Stimulated activated naive CD4-positive, alpha-beta T cell (primary cell): Measurements from ENCODE around the gene BCR.
"Not testable (repeated sequence)": the region's sequence is repeated elsewhere in the genome, so short reads cannot be mapped to it uniquely, and the experiment has no call there.

ENCODE experiments used
- DNase-seq, 6 experiments: peaks; one replicate each; lab custom pipeline; 2025; lab: John Stamatoyannopoulos, UW

The BCR gene

DNA sequence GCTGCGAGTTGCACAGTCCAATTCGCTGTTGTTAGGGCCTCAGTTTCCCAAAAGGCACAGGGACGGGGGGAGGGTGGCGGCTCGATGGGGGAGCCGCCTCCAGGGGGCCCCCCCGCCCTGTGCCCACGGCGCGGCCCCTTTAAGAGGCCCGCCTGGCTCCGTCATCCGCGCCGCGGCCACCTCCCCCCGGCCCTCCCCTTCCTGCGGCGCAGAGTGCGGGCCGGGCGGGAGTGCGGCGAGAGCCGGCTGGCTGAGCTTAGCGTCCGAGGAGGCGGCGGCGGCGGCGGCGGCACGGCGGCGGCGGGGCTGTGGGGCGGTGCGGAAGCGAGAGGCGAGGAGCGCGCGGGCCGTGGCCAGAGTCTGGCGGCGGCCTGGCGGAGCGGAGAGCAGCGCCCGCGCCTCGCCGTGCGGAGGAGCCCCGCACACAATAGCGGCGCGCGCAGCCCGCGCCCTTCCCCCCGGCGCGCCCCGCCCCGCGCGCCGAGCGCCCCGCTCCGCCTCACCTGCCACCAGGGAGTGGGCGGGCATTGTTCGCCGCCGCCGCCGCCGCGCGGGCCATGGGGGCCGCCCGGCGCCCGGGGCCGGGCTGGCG, at the start of gene BCR:
Gene BCR, plus strand, starts transcription at position 209 of the 592 bp plus-strand sequence. CDS start 452 bp downstream, outside the sequence.
- DNase-seq = peak; percentile 52 to 72 (median 64)

DNA sequence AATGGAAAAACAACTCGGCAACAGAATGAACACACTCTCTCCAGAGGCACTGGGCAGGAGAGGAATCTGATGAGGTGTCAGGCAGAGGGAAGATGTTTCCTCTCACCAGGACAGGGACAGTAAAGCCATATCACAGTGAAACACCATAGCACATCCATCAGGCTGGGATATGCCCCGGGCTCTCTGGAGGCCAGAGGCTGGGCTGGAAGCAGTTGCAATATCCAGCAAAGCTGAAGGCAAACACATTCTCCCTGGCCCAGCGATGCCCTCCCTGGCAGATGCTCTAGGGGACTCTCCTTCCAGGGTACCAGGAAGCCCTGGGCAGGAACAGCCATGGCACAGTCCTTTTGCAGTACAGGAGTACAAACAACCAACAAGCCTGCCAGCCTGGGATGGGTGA, 49.6 kb upstream of the BCR start:
- no peak for DNase-seq

DNA sequence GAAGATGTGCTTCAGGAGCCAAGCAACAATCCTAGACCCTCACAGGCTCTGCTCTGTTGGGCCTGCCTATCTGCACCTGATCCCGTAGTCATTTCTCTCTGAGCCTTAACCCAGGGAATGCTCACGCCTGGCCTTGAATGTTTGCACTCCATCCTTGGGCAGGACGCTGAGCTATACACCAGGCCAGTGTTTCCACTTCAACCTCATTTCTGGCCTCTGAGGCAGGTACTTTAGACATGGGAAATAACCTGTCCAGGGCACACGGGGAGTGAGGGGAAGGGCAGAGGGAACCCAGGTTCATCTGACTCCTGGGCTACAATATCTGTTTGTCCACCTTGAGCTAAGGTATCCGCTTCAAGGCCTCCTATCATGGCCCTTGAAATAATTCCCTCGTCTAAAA, 48.4 kb upstream of the BCR start:
- DNase-seq = no peak

- no peak for DNase-seq
These were observed 47.8 kb upstream of the BCR start for GRCh38 chr22:23132376-23133091.

GRCh38 chr22:23133922-23134321, 46.4 kb upstream of the BCR start:
- no peak for DNase-seq

DNA sequence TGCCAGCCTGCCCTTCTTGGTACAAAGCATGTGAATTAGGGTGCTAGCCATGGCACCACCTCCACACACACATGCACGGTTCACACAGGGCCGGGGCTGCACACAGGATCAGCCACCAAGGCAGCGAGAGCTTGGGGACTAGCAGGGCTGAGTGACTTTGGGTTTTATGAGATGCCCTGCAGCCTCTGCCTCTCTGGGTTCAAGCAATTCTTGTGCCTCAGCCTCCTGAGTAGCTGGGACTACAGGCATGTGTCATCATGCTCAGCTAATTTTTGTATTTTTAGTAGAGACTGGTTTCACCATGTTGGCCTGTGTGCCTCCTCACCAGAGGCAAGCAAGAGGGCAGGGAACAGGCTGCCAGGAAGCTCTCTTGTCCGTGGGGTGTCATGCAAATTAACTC, 43.3 kb upstream of the BCR start:
- DNase-seq = not testable (repeated sequence)

DNA sequence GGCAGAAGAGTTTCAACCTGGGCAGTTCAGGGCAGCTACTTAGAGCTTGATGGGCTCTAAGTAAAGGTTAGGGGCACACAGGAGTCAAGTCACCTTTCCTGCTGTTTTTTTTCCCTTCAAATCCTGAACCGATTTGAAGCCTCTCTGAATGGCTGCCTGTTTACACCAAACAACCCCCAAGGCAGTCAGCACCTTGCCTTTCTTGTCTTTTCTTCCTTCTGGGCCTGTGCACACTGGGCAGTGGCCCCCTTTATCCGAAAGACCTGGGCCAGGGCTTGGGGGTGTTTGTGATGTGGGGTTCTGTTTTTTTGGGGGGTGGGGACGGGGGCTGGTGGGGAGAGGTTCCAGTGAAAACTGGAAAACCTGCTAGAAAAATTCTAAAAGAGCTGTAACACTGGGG, 42.8 kb upstream of the BCR start:
- no peak for DNase-seq

DNA sequence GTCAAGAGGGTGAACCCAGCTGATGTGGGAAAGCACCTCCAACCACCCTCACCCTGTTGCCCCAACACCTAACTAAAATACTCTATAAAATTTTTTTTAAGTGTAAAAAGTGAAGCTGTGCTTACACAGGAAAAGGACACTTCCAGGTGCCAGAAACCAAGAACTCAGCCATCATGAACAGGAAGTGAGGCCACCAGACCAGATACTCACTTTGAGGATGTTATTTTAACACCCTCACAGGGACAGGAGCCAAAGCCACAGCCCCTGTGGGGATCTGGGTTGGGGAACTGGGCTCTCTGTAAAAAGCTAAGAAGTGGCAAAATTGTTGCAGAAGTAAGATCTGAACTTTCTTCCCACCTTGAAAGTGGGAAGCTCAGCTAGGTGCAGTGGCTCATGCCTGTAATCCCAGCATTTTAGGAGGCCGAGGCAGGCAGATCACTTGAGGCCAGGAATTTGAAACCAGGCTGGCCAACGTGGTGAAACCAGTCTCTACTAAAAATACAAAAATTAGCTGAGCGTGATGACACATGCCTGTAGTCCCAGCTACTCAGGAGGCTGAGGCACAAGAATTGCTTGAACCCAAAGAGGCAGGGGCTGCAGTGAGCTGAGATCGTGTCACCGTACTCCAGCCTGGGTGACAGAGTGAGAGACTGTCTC, 42.3 kb upstream of the BCR start:
- DNase-seq = peak; percentile 10 to 57 (median 28)

DNA sequence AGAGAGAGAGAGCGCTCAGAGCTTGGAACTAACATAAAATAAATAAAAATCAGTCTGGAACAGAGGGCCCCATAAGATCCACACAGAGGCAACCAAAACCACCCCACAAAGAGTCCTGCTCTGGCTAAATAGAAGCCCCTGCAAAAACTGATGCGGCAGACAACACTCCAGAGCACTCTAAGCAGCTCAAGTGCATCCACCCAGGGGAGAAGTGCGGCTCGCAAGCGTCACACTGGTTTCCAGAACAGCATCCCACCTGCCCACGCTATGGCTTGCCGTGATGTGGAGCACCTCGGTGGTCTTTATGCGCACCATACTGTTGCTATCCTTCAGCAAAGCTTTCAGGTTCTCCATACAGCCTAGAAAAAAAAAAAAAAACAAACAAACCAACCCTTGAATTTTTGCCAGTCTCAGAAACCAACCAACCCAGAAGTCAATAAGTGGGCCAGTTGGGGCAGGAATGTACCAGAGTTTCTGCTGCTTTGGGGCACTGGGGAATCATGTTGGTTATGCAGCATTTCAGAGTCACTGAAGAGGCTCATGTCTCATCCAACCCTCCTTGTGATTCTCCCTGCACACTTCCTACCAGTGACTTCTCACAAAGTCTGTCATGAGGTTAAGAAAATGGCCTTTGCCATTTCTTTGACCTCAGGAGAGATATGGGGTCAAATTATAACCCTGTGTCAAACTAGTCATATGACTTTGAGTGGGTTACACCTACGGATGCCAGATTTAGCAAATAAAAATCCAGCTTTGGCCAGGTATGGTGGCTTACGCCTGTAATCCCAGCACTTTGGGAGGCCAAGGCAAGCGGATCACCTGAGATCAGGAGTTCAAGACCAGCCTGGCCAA, 41.5 kb upstream of the BCR start:
- no peak for DNase-seq

GRCh38 chr22:23140385-23140784, 39.9 kb upstream of the BCR start:
- no peak for DNase-seq

DNA sequence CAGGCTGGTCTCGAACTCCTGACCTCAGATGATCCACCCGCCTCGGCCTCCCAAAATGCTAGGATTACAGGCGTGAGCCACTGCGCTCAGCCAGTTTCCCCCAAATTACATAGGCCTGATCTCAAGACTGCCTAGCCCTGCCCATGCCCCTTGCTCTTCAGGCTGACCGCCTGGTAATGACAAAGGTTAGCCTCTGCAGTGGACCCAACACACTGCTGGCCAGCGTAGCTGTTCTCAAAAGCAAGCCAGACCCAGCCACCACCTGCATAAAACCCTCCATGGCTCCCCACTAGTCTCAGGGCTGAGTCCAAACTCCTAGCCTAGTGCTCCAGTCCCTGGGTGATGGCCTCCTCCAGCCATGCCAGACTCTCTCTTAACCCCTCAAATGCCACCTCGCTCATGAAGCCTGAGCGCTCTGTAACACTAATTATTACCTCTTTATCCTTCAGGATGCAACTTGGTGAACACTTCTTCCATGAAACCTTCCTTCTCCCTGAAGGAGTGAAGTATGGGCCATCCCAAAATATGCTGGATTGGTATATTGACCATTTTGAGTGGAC, 37.7 kb upstream of the BCR start:
- DNase-seq = no peak

- no peak for DNase-seq
These were observed 37.2 kb upstream of the BCR start for GRCh38 chr22:23143119-23143518.

- no peak for DNase-seq
These were observed 35.9 kb upstream of the BCR start for GRCh38 chr22:23144432-23144831.

DNA sequence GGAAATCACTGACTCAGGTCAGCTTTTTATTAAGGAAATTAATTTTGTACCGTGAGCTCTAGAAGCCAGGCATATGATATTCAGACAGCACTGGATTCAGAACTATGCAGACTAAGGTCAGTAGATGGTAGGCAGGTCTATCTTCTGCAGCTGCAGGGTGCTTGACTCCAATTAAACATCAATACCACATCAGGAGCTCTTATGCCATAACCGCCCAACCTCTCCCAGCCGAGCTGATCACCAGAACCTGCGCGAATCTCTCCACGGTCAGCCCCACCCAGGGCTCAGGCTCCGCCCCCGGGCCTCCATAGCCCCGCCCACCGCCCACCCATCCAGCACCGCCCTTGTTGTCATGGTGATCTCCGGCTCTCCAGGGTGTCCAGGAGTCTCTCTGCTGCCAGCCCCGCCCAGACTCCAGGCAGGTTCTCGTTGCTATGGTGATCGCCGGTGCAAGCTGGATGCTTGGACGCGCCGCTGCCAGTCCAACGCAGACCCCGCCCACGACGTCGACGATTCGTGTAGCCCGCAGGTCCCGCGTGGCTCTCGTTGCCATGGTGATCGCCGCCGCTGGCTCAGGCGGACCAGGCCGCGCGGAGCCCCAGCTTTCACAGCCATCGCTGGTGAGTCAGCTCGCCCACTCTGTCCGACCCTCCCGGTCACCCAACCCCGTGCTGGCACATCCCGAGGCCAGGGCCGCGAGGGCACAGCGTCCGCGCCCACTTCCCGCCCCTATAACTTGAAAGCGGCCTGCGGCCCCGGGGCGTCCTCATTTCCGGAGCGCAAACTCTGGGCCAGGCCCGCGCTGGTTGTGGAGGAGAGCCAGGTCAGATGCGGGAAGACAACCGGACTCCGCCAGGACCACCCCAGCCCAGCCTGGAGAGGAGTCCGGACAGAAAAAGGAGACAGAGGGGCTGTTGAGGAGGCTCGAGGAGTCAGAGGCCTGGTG, 35.1 kb upstream of the BCR start, which contains the start of gene RAB36:
Gene RAB36, plus strand, starts transcription at position 546 of the 946 bp plus-strand sequence. CDS start 1,140 bp downstream, outside the sequence.
- DNase-seq = peak; percentile 80 to 96 (median 86)

GRCh38 chr22:23145878-23146470, 34.3 kb upstream of the BCR start:
- peak in 1 of 6 experiments; percentile 27 for DNase-seq

- no peak for DNase-seq
These were observed 33.7 kb upstream of the BCR start for GRCh38 chr22:23146478-23147205.

DNA sequence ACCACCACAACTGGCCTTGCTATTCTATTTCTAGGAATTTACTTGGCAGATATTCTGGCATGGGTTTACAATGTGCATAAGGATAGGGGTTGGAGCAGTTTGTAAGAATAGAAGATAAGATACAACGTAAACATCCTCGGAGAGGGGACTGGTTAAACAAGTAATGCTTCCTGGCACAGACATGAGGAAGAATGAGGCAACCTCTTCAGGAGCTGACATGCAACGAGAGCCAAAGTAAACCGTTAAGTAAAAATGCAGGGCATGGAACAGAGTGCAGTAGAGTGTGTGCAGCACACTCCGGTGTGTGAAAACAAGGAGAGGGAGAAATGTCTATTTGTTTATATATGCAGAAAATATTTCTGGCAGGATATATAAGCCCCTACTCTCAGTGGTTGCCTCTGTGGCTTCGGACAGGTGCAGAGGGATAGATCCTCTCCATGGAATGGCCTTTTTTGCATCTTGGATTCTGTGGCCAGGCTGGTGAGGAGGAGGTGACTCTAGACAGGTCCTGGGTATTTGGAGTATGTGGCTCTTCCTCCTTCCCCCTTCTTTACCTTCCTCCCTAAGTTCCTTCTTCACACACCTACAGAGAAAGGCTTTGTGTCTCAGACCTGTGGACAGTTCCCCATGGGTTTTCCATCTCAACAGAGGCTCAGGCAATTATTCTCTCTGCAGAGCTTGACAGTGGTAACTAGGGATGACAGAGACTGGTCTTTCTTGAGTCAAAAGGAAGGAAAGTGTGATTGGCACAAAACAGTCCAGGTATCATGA, 32.5 kb upstream of the BCR start:
- DNase-seq = no peak

- no peak for DNase-seq
These were observed 30.5 kb upstream of the BCR start for GRCh38 chr22:23149743-23150238.

DNA sequence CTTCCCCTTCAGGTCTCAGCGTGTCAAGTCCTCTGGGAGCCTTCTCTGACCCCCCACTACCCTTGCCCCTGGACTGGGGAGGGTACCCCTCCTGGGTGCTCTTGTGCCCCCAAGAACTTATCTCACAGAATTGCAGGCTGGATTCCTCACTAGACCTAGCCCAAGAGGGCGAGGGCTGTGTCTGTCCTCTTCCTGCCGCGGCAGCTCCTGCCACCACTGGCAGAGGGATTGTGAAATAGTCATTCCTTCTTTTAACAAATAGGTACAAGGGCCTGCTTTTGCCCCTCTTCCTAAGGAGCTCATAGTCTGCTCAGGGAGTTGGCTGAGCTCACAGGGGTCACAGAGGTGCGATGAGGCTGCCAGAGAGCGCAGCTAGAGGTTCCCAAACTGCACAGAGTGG, 29.5 kb upstream of the BCR start:
- no peak for DNase-seq
